ENCODE results near the gene CARD14.

Gene CARD14

GRCh38 chr17:80163336-80163735, 6.5 kb upstream of the CARD14 start:
- H3K9me3 ChIP-seq (ENCODE audit: control insufficient read depth, insufficient read depth, low read length): no peaks in the 10 kb centered on the region
- H3K4me1 ChIP-seq (ENCODE audit: insufficient read depth, low read length): peaks cover 14% of the 10 kb centered on the region
- no peaks in the 10 kb centered on the region for H3K36me3 ChIP-seq (ENCODE audit: insufficient read depth, low read length)
- no peak overlapping the region for H3K9ac ChIP-seq (ENCODE audit: low read depth, low read length)

- Histone ChIP-seq H3K4me1 (ENCODE audit: insufficient read depth, low read length) (peaks cover 14% of the 10 kb centered on the region), H3K36me3 (ENCODE audit: insufficient read depth, low read length) (no peaks in the 10 kb centered on the region), H3K9me3 (ENCODE audit: control insufficient read depth, insufficient read depth, low read length) (no peaks in the 10 kb centered on the region), H3K9ac (ENCODE audit: low read depth, low read length) (no peak overlapping the region)
These were observed 5.6 kb upstream of the CARD14 start for GRCh38 chr17:80164185-80164584.

GRCh38 chr17:80166446-80166845, 3.4 kb upstream of the CARD14 start:
- Histone ChIP-seq H3K9ac (ENCODE audit: low read depth, low read length) (no peak overlapping the region), H3K4me1 (ENCODE audit: insufficient read depth, low read length) (no peaks in the 10 kb centered on the region; the same call in 1 of the 2 replicates), H3K36me3 (ENCODE audit: insufficient read depth, low read length) (no peaks in the 10 kb centered on the region), H3K9me3 (ENCODE audit: control insufficient read depth, insufficient read depth, low read length) (no peaks in the 10 kb centered on the region)

GRCh38 chr17:80168371-80168770, 1.5 kb upstream of the CARD14 start:
- H3K36me3 ChIP-seq (ENCODE audit: insufficient read depth, low read length): no peaks in the 10 kb centered on the region
- H3K4me1 ChIP-seq (ENCODE audit: insufficient read depth, low read length): no peaks in the 10 kb centered on the region; the same call in 1 of the 2 replicates
- no peaks in the 10 kb centered on the region for H3K9me3 ChIP-seq (ENCODE audit: control insufficient read depth, insufficient read depth, low read length)
- H3K9ac ChIP-seq (ENCODE audit: low read depth, low read length): no peak overlapping the region

GRCh38 chr17:80169107-80169506, 723 bp upstream of the CARD14 start:
- Histone ChIP-seq H3K9me3 (ENCODE audit: control insufficient read depth, insufficient read depth, low read length) (no peaks in the 10 kb centered on the region), H3K9ac (ENCODE audit: low read depth, low read length) (no peak overlapping the region), H3K4me1 (ENCODE audit: insufficient read depth, low read length) (no peaks in the 10 kb centered on the region; the same call in 1 of the 2 replicates), H3K36me3 (ENCODE audit: insufficient read depth, low read length) (no peaks in the 10 kb centered on the region)

GRCh38 chr17:80171681-80172080, 1.9 kb downstream of the CARD14 start:
- no peak overlapping the region for H3K9ac ChIP-seq (ENCODE audit: low read depth, low read length)
- no peaks in the 10 kb centered on the region; the same call in 1 of the 2 replicates for H3K4me1 ChIP-seq (ENCODE audit: insufficient read depth, low read length)
- H3K36me3 ChIP-seq (ENCODE audit: insufficient read depth, low read length): no peaks in the 10 kb centered on the region
- no peaks in the 10 kb centered on the region for H3K9me3 ChIP-seq (ENCODE audit: control insufficient read depth, insufficient read depth, low read length)

- Histone ChIP-seq H3K4me1 (ENCODE audit: insufficient read depth, low read length) (no peaks in the 10 kb centered on the region; the same call in 1 of the 2 replicates), H3K9ac (ENCODE audit: low read depth, low read length) (no peak overlapping the region), H3K36me3 (ENCODE audit: insufficient read depth, low read length) (no peaks in the 10 kb centered on the region), H3K9me3 (ENCODE audit: control insufficient read depth, insufficient read depth, low read length) (no peaks in the 10 kb centered on the region)
These were observed 3.3 kb downstream of the CARD14 start for GRCh38 chr17:80173126-80173525.

- H3K9me3 ChIP-seq (ENCODE audit: control insufficient read depth, insufficient read depth, low read length): no peaks in the 10 kb centered on the region
- H3K4me1 ChIP-seq (ENCODE audit: insufficient read depth, low read length): no peaks in the 10 kb centered on the region; the same call in 1 of the 2 replicates
- H3K9ac ChIP-seq (ENCODE audit: low read depth, low read length): no peak overlapping the region
- H3K36me3 ChIP-seq (ENCODE audit: insufficient read depth, low read length): no peaks in the 10 kb centered on the region
These were observed 4.1 kb downstream of the CARD14 start for GRCh38 chr17:80173916-80174315.

GRCh38 chr17:80176757-80177156, 6.9 kb downstream of the CARD14 start:
- H3K4me1 ChIP-seq (ENCODE audit: insufficient read depth, low read length): no peaks in the 10 kb centered on the region; the same call in 1 of the 2 replicates

GRCh38 chr17:80177986-80178595, 8.3 kb downstream of the CARD14 start:
- H3K36me3 ChIP-seq (ENCODE audit: insufficient read depth, low read length): no peaks in the 10 kb centered on the region
- no peaks in the 10 kb centered on the region; the same call in 1 of the 2 replicates for H3K4me1 ChIP-seq (ENCODE audit: insufficient read depth, low read length)
- no peak overlapping the region for H3K9ac ChIP-seq (ENCODE audit: low read depth, low read length)
- H3K9me3 ChIP-seq (ENCODE audit: control insufficient read depth, insufficient read depth, low read length): no peaks in the 10 kb centered on the region

More at GRCh38 chr17:80176757-80177156, 6.9 kb downstream of the CARD14 start:
- Histone ChIP-seq H3K36me3 (ENCODE audit: insufficient read depth, low read length) (no peaks in the 10 kb centered on the region), H3K9ac (ENCODE audit: low read depth, low read length) (no peak overlapping the region), H3K9me3 (ENCODE audit: control insufficient read depth, insufficient read depth, low read length) (no peaks in the 10 kb centered on the region)

- no peak overlapping the region for H3K9ac ChIP-seq (ENCODE audit: low read depth, low read length)
- no peaks in the 10 kb centered on the region; the same call in 1 of the 2 replicates for H3K4me1 ChIP-seq (ENCODE audit: insufficient read depth, low read length)
- no peaks in the 10 kb centered on the region for H3K36me3 ChIP-seq (ENCODE audit: insufficient read depth, low read length)
- no peaks in the 10 kb centered on the region for H3K9me3 ChIP-seq (ENCODE audit: control insufficient read depth, insufficient read depth, low read length)
These were observed 10.4 kb downstream of the CARD14 start for GRCh38 chr17:80180192-80180591.

- Histone ChIP-seq H3K36me3 (ENCODE audit: insufficient read depth, low read length) (no peaks in the 10 kb centered on the region), H3K9me3 (ENCODE audit: control insufficient read depth, insufficient read depth, low read length) (no peaks in the 10 kb centered on the region), H3K4me1 (ENCODE audit: insufficient read depth, low read length) (no peaks in the 10 kb centered on the region), H3K9ac (ENCODE audit: low read depth, low read length) (no peak overlapping the region)
These were observed 11.6 kb downstream of the CARD14 start for GRCh38 chr17:80181431-80181830.

- no peaks in the 10 kb centered on the region for H3K36me3 ChIP-seq (ENCODE audit: insufficient read depth, low read length)
- no peaks in the 10 kb centered on the region for H3K9me3 ChIP-seq (ENCODE audit: control insufficient read depth, insufficient read depth, low read length)
- H3K9ac ChIP-seq (ENCODE audit: low read depth, low read length): no peak overlapping the region
- H3K4me1 ChIP-seq (ENCODE audit: insufficient read depth, low read length): no peaks in the 10 kb centered on the region
These were observed 12.5 kb downstream of the CARD14 start for GRCh38 chr17:80182118-80182844.

GRCh38 chr17:80182845-80183223, 13.0 kb downstream of the CARD14 start:
- no peak overlapping the region for H3K9ac ChIP-seq (ENCODE audit: low read depth, low read length)
- H3K9me3 ChIP-seq (ENCODE audit: control insufficient read depth, insufficient read depth, low read length): no peaks in the 10 kb centered on the region
- H3K36me3 ChIP-seq (ENCODE audit: insufficient read depth, low read length): no peaks in the 10 kb centered on the region
- no peaks in the 10 kb centered on the region for H3K4me1 ChIP-seq (ENCODE audit: insufficient read depth, low read length)
